ENCODE data around the gene PGLYRP2.

Gene PGLYRP2

DNA sequence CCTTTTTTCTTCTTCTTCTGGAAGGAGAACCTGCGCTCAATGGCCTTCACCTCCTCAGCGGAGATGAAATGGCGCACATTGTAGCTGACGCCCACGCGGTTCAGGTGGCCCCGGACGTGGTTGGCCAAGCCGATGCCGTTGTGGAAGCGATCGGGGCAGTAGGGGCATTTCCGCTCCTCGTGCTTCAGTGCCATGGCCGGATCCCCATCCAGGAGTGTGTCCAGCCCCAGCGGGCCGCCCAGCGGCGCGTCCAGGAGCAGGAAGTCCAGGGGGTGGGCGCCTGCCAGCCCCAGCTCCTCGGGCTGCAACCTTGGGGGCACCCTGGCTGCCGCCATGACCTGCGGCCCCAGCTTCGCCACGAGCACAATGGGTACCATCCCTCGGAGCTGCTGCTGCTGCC, 40.7 kb downstream of the PGLYRP2 start:
- DNase-seq: no peak

GRCh38 chr19:15438124-15438496, 41.2 kb downstream of the PGLYRP2 start:
- no peak for DNase-seq

- DNase-seq: no peak
These were observed 41.8 kb downstream of the PGLYRP2 start for GRCh38 chr19:15437355-15438123.

DNA sequence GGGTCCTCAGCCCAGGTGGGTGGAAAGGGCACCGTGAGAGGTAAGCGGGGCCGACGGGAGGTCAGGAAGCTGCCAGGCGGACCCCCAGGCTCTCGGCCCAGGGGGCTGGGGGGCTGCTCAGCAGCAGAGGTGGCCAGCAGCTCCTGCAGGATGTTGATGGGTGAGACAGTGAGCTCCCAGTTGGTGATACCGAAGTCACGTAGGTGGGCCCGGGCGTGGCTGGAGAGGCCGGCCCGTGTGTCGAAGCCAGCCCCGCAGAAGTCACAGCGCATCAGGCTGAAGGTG, 42.5 kb downstream of the PGLYRP2 start:
- no peak for DNase-seq

DNA sequence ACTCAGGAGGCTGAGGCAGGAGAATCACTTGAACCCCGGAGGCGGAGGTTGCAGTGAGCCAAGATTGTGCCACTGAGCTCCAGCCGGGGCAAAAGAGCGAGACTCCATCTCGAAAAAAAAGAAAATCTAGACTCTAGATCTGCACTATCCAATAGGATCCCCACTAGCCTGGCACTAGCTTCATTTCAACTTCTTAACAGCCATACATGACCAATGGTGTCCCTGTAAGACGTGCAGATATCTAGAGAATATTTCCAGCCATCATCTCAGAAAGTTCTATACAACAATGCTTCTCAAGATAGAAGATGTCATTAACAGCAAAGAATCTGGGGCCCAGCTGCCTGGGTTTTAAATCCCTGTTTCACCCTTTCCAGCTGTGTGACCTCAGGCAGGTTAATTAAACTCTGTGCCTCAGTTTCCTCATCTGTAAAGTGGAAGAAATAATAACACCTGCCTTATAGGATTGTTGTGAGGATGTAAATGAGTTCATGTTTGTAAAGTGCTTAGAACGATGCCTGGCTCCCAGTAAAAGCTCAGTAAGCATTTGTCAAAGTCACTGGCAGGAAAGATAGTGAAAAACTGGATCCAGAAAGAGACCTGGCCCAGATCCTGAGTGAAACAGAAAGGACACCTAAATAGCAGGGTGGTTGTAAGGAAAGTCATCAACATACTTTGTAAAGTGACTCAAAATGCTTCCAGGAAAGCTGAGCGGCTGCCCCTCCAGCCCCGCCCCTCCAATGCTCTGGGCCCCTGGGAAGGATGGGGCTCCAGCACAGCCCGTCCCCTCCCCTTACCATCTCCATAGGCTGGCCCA, 43.1 kb downstream of the PGLYRP2 start:
- DNase-seq: no peak

DNA sequence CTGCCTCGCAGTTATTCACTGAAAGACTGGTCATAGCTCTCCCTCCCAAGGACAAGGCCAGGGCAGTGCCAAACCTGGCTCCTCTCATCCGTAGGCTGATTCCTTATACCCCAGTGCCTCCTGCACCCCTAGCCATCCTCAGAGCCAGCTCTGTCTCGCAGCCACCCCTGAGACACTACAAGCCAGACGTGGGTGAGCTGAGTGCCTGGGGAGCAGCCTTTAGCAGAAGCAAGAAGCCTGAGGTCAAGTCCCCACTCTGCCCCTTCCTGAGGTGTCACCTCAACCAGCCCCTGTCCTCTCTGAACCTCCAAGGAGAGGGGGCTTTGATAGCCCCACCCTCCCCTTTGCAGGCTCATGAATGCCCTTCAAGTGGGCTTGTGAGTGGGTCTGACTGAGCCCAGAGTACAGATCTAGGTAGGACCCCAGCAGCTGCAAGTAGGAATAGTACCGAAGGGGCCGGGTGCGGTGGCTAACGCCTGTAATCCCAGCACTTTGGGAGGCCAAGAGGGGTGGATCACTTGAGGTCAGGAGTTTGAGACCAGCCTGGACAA, 45.7 kb downstream of the PGLYRP2 start:
- DNase-seq: no peak

DNA sequence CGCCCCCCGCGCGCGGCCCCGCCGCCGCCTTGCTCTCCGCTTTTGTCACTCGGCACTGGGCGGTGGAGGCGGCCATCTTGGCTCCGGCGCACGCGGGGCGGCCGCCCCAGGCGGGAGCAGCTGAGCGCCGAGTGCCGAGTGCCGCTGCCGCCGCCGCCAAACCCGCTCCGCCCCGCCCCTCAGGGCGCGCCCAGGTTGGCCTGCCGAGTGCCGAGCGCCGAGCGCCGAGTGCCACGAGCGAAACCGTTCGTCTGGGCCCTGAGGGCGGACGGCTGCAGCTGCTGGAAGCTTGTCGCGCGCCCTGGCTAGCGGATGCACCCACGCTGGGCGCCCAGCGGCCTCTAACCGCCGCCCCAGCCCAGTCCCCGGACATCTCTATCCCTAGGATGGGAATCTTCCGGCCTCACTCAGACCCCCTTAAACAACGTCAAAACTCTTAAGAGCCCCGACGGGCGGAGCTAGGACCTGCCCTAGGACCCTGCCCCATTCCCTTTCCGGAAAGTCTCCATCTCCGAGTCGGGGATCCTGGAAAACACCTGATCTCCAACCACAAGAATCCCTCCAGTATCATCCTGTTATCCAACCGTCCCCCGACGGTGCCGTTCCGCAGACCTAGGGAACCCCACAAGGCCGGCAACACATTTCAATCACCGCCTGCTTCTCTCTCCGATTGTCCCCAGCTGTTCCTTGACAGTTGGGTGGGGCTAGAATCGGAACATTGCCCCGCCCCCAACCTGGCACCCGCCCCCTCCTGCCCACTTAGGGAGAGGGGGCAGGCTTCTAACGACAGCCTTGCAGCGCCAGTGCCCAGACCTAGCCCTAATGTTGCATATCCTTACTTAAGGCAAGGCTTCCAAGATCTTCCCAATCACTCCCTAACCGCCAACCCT, 46.4 kb downstream of the PGLYRP2 start:
- DNase-seq: peak; percentile 95

DNA sequence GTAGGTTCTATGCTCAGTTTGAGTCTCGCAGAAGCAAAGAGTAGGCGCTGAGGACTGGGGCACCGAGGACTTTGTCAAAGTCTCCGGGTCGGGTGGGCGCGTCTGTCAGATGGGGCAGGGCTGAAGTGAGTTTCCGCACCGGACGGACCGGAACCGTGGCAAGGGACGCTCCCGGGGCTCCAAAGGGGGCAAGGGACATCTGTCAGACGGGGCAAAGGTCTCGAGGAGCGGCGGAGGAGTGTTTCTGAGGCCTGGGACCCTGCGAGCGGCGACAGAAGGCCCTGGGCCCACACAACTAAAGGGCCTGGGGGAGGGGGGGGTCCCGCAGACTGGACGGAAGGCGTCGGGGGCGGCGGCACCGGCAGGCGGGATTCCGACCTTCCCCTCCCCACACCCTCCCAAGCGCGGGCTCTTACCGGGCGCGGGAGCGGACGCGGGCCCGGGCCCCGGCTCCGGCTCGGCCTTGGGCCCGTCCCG, 47.2 kb downstream of the PGLYRP2 start:
- DNase-seq: no peak

DNA sequence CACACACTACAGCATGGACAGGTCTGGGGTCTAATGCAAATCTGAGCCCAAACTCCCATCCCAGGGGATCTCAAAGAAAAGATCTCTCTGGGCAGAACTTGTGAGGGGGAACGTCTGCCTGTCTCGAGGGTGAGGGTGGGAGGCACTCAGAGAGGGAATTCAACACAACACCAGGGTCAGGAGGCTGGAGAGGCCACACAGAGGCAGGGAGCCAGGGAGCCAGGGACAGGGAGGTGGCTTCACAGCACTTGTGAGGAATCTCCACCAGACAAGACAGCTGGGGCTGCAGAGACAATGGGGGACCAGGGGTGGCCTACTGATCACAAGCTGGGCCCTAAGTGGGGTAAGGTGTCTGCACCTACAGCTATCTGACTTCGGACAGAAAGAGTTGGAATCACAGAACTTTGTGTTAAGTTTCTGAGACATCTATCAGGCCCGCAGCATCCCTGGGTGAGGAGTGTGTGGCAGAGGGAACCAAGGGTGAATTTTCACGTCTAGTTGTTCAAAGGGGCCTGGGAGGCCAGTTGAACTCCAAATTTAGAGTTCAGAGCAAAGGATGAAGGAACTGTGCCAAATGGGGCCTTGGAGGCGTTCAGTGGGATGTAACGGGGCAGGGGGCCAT, 47.8 kb downstream of the PGLYRP2 start:
- no peak for DNase-seq

DNA sequence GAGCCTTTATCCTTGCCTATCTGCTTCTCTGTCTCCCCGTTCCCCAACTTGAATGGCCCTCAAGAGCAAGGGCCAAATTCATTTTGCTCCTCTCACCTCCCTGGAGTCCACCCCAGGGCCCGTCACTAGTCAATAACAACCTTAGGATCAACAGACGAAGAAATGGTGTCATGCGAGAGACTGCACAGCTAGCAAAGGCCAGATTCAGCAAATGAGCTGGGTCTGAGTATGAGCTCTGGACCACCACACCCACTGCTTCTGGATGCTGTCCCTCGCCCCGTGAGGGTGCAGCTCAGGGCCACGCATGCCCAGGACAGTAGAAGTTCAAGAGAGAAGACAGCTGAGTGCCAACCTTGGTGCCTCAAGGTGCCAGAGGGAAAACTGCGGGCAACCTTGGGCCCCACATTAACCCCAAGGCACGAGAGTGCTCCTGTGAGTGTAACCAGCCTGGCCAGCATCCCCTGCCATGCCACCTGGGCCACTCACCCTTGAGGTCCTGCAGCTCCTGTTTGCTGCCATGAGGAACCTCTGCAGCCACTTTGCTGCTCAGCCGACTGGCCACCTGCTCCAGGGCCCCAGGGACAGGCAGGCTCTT, 48.7 kb downstream of the PGLYRP2 start:
- no peak for DNase-seq

GRCh38 chr19:15429825-15430467, 49.4 kb downstream of the PGLYRP2 start:
- DNase-seq: no peak

- no peak for DNase-seq
These were observed 50.1 kb downstream of the PGLYRP2 start for GRCh38 chr19:15428956-15429824.

DNA sequence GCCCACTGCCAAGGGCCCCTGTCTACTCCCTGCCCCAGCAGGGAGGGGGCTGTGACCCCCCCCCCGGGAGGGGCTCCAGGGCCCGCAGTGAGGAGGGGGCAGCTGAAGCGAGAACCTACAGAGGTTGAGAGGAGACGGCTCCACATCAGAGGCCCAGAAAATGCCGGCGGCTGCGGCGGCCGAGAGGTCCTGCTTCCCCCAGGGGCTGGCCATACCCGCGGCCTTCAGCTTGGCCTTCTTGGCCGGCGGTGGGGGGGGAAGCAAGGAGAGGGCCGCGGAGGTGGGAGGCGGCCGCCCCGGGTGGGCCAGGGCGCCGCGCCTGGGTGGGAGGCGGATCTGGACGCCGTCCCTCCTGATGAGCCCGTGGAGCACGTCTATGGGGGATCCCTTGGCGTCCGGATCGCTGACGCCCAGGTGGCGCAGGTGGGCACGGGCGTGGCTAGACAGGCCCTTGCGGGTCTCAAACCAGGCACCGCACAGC, 51.3 kb downstream of the PGLYRP2 start:
- DNase-seq: no peak

DNA sequence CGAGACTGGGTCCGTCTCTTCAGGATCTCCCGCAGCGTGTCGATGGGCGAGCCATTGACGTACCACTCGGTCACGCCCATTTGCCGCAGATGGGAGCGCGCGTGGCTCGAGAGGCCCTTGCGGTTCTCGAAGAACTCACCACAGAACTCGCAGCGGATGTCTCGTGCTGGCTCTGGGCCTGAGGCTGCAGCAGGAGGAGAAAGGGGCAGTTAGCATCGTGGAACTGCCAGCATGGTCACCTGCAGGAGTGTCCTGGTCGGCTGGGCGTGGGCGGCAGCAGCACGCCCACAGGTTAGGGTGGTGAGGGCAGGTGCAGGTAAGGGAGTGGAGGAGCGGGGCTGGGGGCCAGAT, 52.0 kb downstream of the PGLYRP2 start:
- DNase-seq: no peak

- DNase-seq: no peak
These were observed 52.6 kb downstream of the PGLYRP2 start for GRCh38 chr19:15426485-15427349.

DNA sequence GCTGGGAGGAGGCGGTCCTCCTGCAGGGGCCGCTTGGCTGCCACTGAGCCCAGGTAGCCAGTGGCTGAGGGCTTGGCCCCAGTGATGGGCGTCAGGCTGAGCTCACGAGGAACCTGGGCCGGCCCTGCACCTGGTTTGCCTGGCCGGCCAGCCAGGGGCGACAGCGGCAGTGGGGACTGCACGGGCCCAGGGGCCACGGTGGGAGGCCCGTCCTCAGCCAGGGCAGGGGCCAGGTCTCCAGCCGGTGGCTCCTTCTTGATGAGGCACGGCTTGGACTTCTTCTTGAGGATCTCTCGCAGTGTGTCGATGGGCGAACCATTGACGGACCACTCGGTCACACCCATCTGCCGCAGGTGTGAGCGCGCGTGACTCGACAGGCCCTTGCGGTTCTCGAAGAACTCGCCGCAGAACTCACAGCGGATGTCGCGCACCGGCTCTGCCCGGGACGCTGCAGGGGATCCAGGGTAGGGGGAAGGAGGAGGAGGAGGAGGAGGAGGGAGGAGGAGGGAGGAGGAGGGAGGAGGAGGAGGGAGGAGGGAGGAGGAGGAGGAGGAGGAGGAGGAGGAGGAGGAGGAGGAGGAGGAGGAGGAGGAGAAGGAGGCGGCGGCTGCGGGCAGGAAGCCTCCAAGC, 53.9 kb downstream of the PGLYRP2 start:
- no peak for DNase-seq

- no peak for DNase-seq
These were observed 54.5 kb downstream of the PGLYRP2 start for GRCh38 chr19:15424692-15425272.

DNA sequence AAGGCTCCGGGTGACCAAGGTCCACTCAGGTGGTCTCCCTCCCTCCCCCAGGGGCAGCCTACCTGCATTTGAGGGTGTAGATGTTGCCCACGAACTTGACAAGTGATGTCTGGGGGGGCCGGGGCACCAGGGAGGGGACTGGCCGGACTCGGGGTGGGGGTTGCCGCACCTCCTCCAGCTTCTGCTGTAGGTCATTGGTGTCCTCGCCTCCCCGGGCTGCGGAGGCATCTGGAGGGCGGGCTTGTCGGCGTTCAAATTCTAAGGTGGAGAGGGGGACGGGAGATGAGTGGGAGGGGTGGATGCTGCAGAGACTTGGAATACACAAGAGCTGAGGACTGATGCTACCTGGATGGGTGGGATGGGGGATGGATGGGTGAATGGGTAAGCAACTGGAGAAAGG, 55.2 kb downstream of the PGLYRP2 start:
- no peak for DNase-seq

DNA sequence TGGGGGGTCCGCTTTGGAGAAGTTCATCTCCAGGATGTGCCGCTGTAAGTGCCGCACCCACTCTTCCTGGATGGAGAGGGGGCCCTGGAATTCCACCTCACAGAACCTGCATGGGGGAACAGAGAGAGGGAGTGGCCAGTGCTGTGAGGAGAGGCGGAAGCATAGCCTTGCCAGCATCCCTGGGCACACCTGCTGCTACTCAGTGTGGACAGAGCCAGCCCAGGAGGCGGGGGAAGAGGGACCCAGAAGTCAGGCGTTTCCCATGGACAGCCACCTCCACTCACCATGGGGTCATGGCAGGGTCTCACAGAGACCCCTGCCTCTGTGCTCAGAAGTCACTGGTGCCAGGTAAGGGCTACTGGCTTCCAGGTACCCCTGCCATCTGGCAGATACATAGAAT, 56.2 kb downstream of the PGLYRP2 start:
- DNase-seq: no peak

Data from RPMI8226 (cell line).